Endothelial cell (in vitro differentiated cells): ENCODE data around the gene DDX24. TPM values are rescaled to one million over a fixed set of nuclear protein-coding genes. Genes with fewer than 3 reads are reported as not detected.

ENCODE experiments used
- DNase-seq: peaks from one replicate; pipeline ENCODE4 v3.0.0; 2021; ENCODE audit warnings: low spot score
- H3K27ac Mint-ChIP-seq: one replicate; pipeline ENCODE4 v1.8.0; 2021; ENCODE audit warnings: mixed read lengths, inconsistent platforms; ENCODE audit not compliant: unreplicated experiment
- H3K27me3 Mint-ChIP-seq: one replicate; pipeline ENCODE4 v1.8.0; 2021; ENCODE audit warnings: mild to moderate bottlenecking, moderate library complexity, mixed read lengths, inconsistent platforms; ENCODE audit not compliant: unreplicated experiment
- H3K36me3 Mint-ChIP-seq: one replicate; pipeline ENCODE4 v1.8.0; 2021; ENCODE audit warnings: mild to moderate bottlenecking, low read depth, mixed read lengths, inconsistent platforms; ENCODE audit not compliant: unreplicated experiment
- H3K4me1 Mint-ChIP-seq: one replicate; pipeline ENCODE4 v1.8.0; 2021; ENCODE audit warnings: mild to moderate bottlenecking, mixed read lengths, inconsistent platforms; ENCODE audit not compliant: unreplicated experiment
- H3K4me3 Mint-ChIP-seq: one replicate; pipeline ENCODE4 v1.8.0; 2021; ENCODE audit warnings: mild to moderate bottlenecking, mixed read lengths, inconsistent platforms; ENCODE audit not compliant: unreplicated experiment
- H3K9me3 Mint-ChIP-seq: one replicate; pipeline ENCODE4 v1.8.0; 2021; ENCODE audit warnings: mixed read lengths, inconsistent platforms; ENCODE audit not compliant: unreplicated experiment
- CTCF ChIP-seq: fragments of 200-600 bp; sonication (generic); IDR thresholded peaks from one replicate; pipeline ENCODE4 v1.5.0; 2021; ENCODE audit warnings: antibody characterized with exemption; ENCODE audit not compliant: unreplicated experiment
- total RNA-seq: library from RNA; stranded (reverse); fragmentation: NEBNext Ultra II Directional; extraction: Animal tissue kit (Norgen Biotek cat#: 25700); gene quantifications from one replicate; pipeline ENCODE4 v1.2.1, GENCODE V29; 2021; ENCODE audit not compliant: unreplicated experiment

Gene DDX24
- total RNA-seq, 1 donor from 2014 or later = 89.6 TPM

GRCh38 chr14:94119071-94119470, 38.1 kb upstream of the DDX24 start:
- no peak for TF ChIP-seq CTCF
- no peak overlapping the region for H3K4me3 Mint-ChIP-seq
- no peaks in the 10 kb centered on the region for H3K9me3 Mint-ChIP-seq
- H3K4me1 Mint-ChIP-seq = no peaks in the 10 kb centered on the region
- no peak for DNase-seq
- H3K27ac Mint-ChIP-seq = no peak overlapping the region
- H3K36me3 Mint-ChIP-seq = no peaks in the 10 kb centered on the region
- peaks cover 10% of the 10 kb centered on the region for H3K27me3 Mint-ChIP-seq

- Mint-ChIP-seq H3K27ac (no peak overlapping the region), H3K9me3 (no peaks in the 10 kb centered on the region), H3K27me3 (peaks cover 10% of the 10 kb centered on the region), H3K4me1 (no peaks in the 10 kb centered on the region), H3K4me3 (no peak overlapping the region), H3K36me3 (no peaks in the 10 kb centered on the region)
- no peak for DNase-seq
- no peak for TF ChIP-seq CTCF
These were observed 36.9 kb upstream of the DDX24 start for GRCh38 chr14:94117856-94118255.

GRCh38 chr14:94116701-94117100, 35.7 kb upstream of the DDX24 start:
- Mint-ChIP-seq H3K4me3 (no peak overlapping the region), H3K4me1 (no peaks in the 10 kb centered on the region), H3K27me3 (peaks cover 10% of the 10 kb centered on the region), H3K36me3 (no peaks in the 10 kb centered on the region), H3K9me3 (no peaks in the 10 kb centered on the region), H3K27ac (no peak overlapping the region)
- no peak for TF ChIP-seq CTCF
- DNase-seq = no peak

GRCh38 chr14:94115631-94116030, 34.6 kb upstream of the DDX24 start:
- Mint-ChIP-seq H3K4me1 (no peaks in the 10 kb centered on the region), H3K4me3 (no peak overlapping the region), H3K27ac (no peak overlapping the region), H3K27me3 (peaks cover 7% of the 10 kb centered on the region), H3K36me3 (no peaks in the 10 kb centered on the region), H3K9me3 (no peaks in the 10 kb centered on the region)
- DNase-seq = no peak
- TF ChIP-seq CTCF = no peak

- H3K9me3 Mint-ChIP-seq = no peaks in the 10 kb centered on the region
- H3K27ac Mint-ChIP-seq = no peak overlapping the region
- no peak overlapping the region for H3K4me3 Mint-ChIP-seq
- peaks cover 7% of the 10 kb centered on the region for H3K27me3 Mint-ChIP-seq
- TF ChIP-seq CTCF = no peak
- no peaks in the 10 kb centered on the region for H3K36me3 Mint-ChIP-seq
- H3K4me1 Mint-ChIP-seq = no peaks in the 10 kb centered on the region
- no peak for DNase-seq
These were observed 34.1 kb upstream of the DDX24 start for GRCh38 chr14:94115058-94115591.
